GM08714 (cell line): ENCODE data around the gene SUGCT.

Experiments
- H3K4me3 ChIP-seq: fragments of 200-500 bp; sonication (Bioruptor generic); 2 replicates; pipeline ENCODE4 v1.5.1; 2014; ENCODE audit warnings: mild to moderate bottlenecking, low read length, inconsistent platforms
- ZNF274 ChIP-seq: IDR thresholded peaks from 2 replicates; pipeline ENCODE4 v1.6.1; 2012; ENCODE audit warnings: mild to moderate bottlenecking, low read depth, low read length

Gene SUGCT

GRCh38 chr7:40891232-40891631, 756.4 kb downstream of the SUGCT start:
- no peak overlapping the region for H3K4me3 ChIP-seq
- TF ChIP-seq ZNF274: no peak

- no peak for TF ChIP-seq ZNF274
- no peak overlapping the region for H3K4me3 ChIP-seq
Observed at GRCh38 chr7:40899151-40899550, 764.3 kb downstream of the SUGCT start.

- H3K4me3 ChIP-seq: no peak overlapping the region
- no peak for TF ChIP-seq ZNF274
Observed at GRCh38 chr7:40899636-40900507, 765.1 kb downstream of the SUGCT start.

- TF ChIP-seq ZNF274: no peak
Observed at GRCh38 chr7:40903872-40904271, 769.1 kb downstream of the SUGCT start.

GRCh38 chr7:40907286-40907685, 772.5 kb downstream of the SUGCT start:
- H3K4me3 ChIP-seq: no peak overlapping the region
- no peak for TF ChIP-seq ZNF274

More at GRCh38 chr7:40903872-40904271, 769.1 kb downstream of the SUGCT start:
- no peak overlapping the region for H3K4me3 ChIP-seq

- TF ChIP-seq ZNF274: no peak
- no peak overlapping the region for H3K4me3 ChIP-seq
Observed at GRCh38 chr7:40909346-40909980, 774.7 kb downstream of the SUGCT start.
